GM12878 (cell line): ENCODE results near the gene RGS18. TPM values are rescaled to one million over a fixed set of nuclear protein-coding genes. Genes with fewer than 3 reads are reported as not detected.

ENCODE experiments used
- ATAC-seq: fragments of 200-7000 bp; cut with Tn5 transposase; 3 replicates; pipeline ENCODE4 v1.9.1; 2020; ENCODE audit warnings: mild to moderate bottlenecking, moderate library complexity
- BruUV-seq: library from RNA; stranded (reverse); fragments of 400-500 nt; replicated peaks from 2 replicates; lab custom pipeline; 2021; lab: Mats Ljungman, UMichigan
- CTCF ChIA-PET: fragments of 300-600 bp; sonication (Branson Sonifier 250); formaldehyde crosslinking; extraction: SDS; loops from one replicate; lab custom pipeline; 2021; ENCODE audit warnings: inconsistent platforms; lab: Yijun Ruan, JAX
- POLR2A ChIA-PET: fragments of 350-600 bp; formaldehyde crosslinking; extraction: SDS; loops from one replicate; lab custom pipeline; 2021; ENCODE audit warnings: inconsistent platforms; lab: Charles Lee
- RAD21 ChIA-PET: fragments of 300-600 bp; sonication (Branson Sonifier 250); formaldehyde crosslinking; loops from one replicate; lab custom pipeline; 2023; ENCODE audit warnings: antibody characterized with exemption; ENCODE audit not compliant: unreplicated experiment; lab: Charles Lee
- SMC1A ChIA-PET: fragments of 300-600 bp; sonication (Branson Sonifier 250); formaldehyde crosslinking; loops from one replicate; lab custom pipeline; 2023; ENCODE audit not compliant: unreplicated experiment, uncharacterized antibody; lab: Charles Lee
- DNase-seq: peaks from one replicate; pipeline ENCODE4 v3.0.0-alpha.2; 2011; ENCODE audit warnings: low read depth, low spot score
- FAIRE-seq: peaks from 3 replicates; lab custom pipeline; 2011; peaks lifted over from hg19 to GRCh38; lab: Jason Lieb, UNC
- H2AFZ ChIP-seq: 2 replicates; pipeline ENCODE4 v1.6.0; 2011; ENCODE audit warnings: low read depth, low read length, control low read depth; ENCODE audit not compliant: control insufficient read depth
- H3K27ac ChIP-seq: 2 replicates; pipeline ENCODE4 v1.5.1; 2011; ENCODE audit warnings: control low read depth; ENCODE audit not compliant: control insufficient read depth, insufficient read depth
- H3K27me3 ChIP-seq, 2 experiments: replicated peaks in 1 of 2; 2 replicates each; pipeline versions ENCODE4 v1.6.0 to v1.6.1; 2011; ENCODE audit warnings: low read length in 1 of 2; ENCODE audit not compliant: control insufficient read depth in 2 of 2, insufficient read depth in 2 of 2
- H3K36me3 ChIP-seq, 2 experiments: 2 replicates each; pipeline ENCODE4 v1.5.1; 2011; ENCODE audit warnings: low read length in 1 of 2; ENCODE audit not compliant: control insufficient read depth in 2 of 2, insufficient read depth in 2 of 2
- H3K4me1 ChIP-seq: 2 replicates; pipeline ENCODE4 v1.6.1; 2011; ENCODE audit warnings: mild to moderate bottlenecking, low read length, moderate library complexity, mixed read lengths; ENCODE audit not compliant: control insufficient read depth, insufficient read depth
- H3K4me2 ChIP-seq: 2 replicates; pipeline ENCODE4 v1.6.0; 2011; ENCODE audit warnings: control low read depth; ENCODE audit not compliant: control insufficient read depth, insufficient read depth
- H3K4me3 ChIP-seq: fragments of 200-600 bp; sonication (generic); 2 replicates; pipeline ENCODE4 v1.5.1; 2016
- H3K79me2 ChIP-seq: 2 replicates; pipeline ENCODE4 v1.6.0; 2011; ENCODE audit warnings: low read length; ENCODE audit not compliant: control insufficient read depth, insufficient read depth
- H3K9ac ChIP-seq: 2 replicates; pipeline ENCODE4 v1.8.0; 2011; ENCODE audit warnings: low read length, control low read depth, mixed read lengths; ENCODE audit not compliant: control insufficient read depth, insufficient read depth
- H3K9me3 ChIP-seq: replicated peaks from 3 replicates; pipeline ENCODE4 v1.5.1; 2011; ENCODE audit warnings: mild to moderate bottlenecking, low read length; ENCODE audit not compliant: control insufficient read depth, insufficient read depth
- H4K20me1 ChIP-seq: 2 replicates; pipeline ENCODE4 v1.6.0; 2011; ENCODE audit not compliant: control insufficient read depth, insufficient read depth
- CBX3 ChIP-seq: fragments of 200-600 bp; sonication (generic); IDR thresholded peaks from 2 replicates; pipeline ENCODE4 v1.6.1; 2016; ENCODE audit warnings: low read depth, borderline replicate concordance
- E2F4 ChIP-seq: IDR thresholded peaks from 2 replicates; pipeline ENCODE4 v1.6.1; 2012; ENCODE audit warnings: low read depth, low read length, improper control_type of control experiment
- E4F1 ChIP-seq: fragments of 450-650 bp; IDR thresholded peaks from 2 replicates; pipeline ENCODE4 v1.6.1; 2018; ENCODE audit warnings: borderline replicate concordance, mild to moderate bottlenecking; ENCODE audit not compliant: partially characterized antibody
- IKZF2 ChIP-seq, 2 experiments: fragments of 450-650 bp; IDR thresholded peaks; 2 replicates each; pipeline ENCODE4 v1.6.1; 2017; ENCODE audit warnings: mild to moderate bottlenecking in 2 of 2, moderate library complexity in 2 of 2
- IRF5 ChIP-seq: fragments of 450-650 bp; IDR thresholded peaks from 2 replicates; pipeline ENCODE4 v1.6.1; 2017; ENCODE audit warnings: borderline replicate concordance
- RAD21 ChIP-seq: IDR thresholded peaks from 2 replicates; pipeline ENCODE4 v1.6.1; 2011; ENCODE audit warnings: mild to moderate bottlenecking, low read depth, low read length, moderate library complexity; ENCODE audit not compliant: insufficient read depth
- SIX5 ChIP-seq: IDR thresholded peaks from 2 replicates; pipeline ENCODE4 v1.6.1; 2011; ENCODE audit warnings: mild to moderate bottlenecking, low read depth, low read length, moderate library complexity; ENCODE audit not compliant: severe bottlenecking
- WGBS: methylation state at CpG from one replicate; pipeline ENCODE4 v1.1.6; 2016; ENCODE audit warnings: low lambda C conversion rate; ENCODE audit not compliant: insufficient replicate concordance, insufficient coverage; ENCODE audit errors: missing lambda C conversion rate; 5-methylcytosine and 5-hydroxymethylcytosine counted together
- in situ Hi-C: fragments of 300-500 bp; cut with MboI; formaldehyde crosslinking; loops from 9 replicates; pipeline ENCODE4 v1.14.3; 2018; ENCODE audit warnings: mixed read lengths
- intact Hi-C: fragments of 100-400 bp; cut with micrococcal nuclease; formaldehyde crosslinking; loops from one replicate; pipeline ENCODE4 v1.14.2; 2022; ENCODE audit not compliant: unreplicated experiment
- polyA plus RNA-seq, 11 experiments: library from polyadenylated mRNA; depleted of rRNA in 4 of 11; unstranded in 6 of 11; stranded (reverse) in 5 of 11; fragments of >200 nt; fragmentation: Nextera tagmentation in 4 of 11; fragmentation: Illumina TruSeq in 1 of 11; extraction: Ambion mirVana in 4 of 11; extraction: Trizol in 1 of 11; gene quantifications; 1 replicate in 1 of 11; 2 replicates in 10 of 11; pipeline versions ENCODE4 v1.2.1 to v1.2.3, GENCODE V29; 2011 to 2016; ENCODE audit warnings: inconsistent platforms in 2 of 11, missing spikeins in 2 of 11, low read depth in 1 of 11
- total RNA-seq, 4 experiments: library from RNA; depleted of rRNA in 3 of 4; stranded (reverse); fragments of >200 nt in 3 of 4; fragmentation: Illumina TruSeq in 1 of 4; extraction: Trizol in 1 of 4; gene quantifications; 2 replicates each; pipeline versions ENCODE4 v1.2.1 to v1.2.3, GENCODE V29; 2013 to 2021

RGS18 gene
- total and polyA plus RNA-seq, 10 of the 15 experiments (the other 5 are each of a cell fraction or from before 2014, with no cell fraction given): not detected

- no peaks in the 10 kb centered on the region for H3K27me3 ChIP-seq
- WGBS: 11% methylated on average over 3 of the region's 3 CpGs
- ChIA-PET RAD21 (no interaction called here), SMC1A (no interaction called here), POLR2A (no interaction called here), CTCF (no interaction called here)
- no peaks in the 10 kb centered on the region for H3K9me3 ChIP-seq
- BruUV-seq: no TSS peak
- no peak overlapping the region for H2AFZ ChIP-seq
- no peak overlapping the region for H3K9ac ChIP-seq
- H3K36me3 ChIP-seq: no peaks in the 10 kb centered on the region
- H3K4me3 ChIP-seq: no peak overlapping the region
- H3K4me2 ChIP-seq: no peak overlapping the region
- H3K4me1 ChIP-seq: no peaks in the 10 kb centered on the region
- intact Hi-C loops: no loop called here
- TF ChIP-seq IKZF2 (IDR thresholded peaks at IDR 0.05) (no peak), E4F1 (no peak), SIX5 (no peak), CBX3 (no peak), RAD21 (no peak)
- FAIRE-seq: no peak
- H3K27ac ChIP-seq: no peak overlapping the region
- DNase-seq: no peak
- no peaks in the 10 kb centered on the region for H4K20me1 ChIP-seq
- in situ Hi-C loops: no loop called here
- no peaks in the 10 kb centered on the region for H3K79me2 ChIP-seq
- no peak for ATAC-seq
Measured at GRCh38 chr1:192147221-192147620, 11.0 kb upstream of the RGS18 start.

- ChIA-PET RAD21 (no interaction called here), SMC1A (no interaction called here), POLR2A (no interaction called here), CTCF (no interaction called here)
- Histone ChIP-seq H3K4me3 (no peak overlapping the region), H2AFZ (no peak overlapping the region), H3K9me3 (no peaks in the 10 kb centered on the region), H3K4me1 (no peaks in the 10 kb centered on the region), H3K79me2 (no peaks in the 10 kb centered on the region), H4K20me1 (no peaks in the 10 kb centered on the region), H3K27ac (no peak overlapping the region), H3K36me3 (no peaks in the 10 kb centered on the region), H3K27me3 (no peaks in the 10 kb centered on the region), H3K9ac (no peak overlapping the region), H3K4me2 (no peak overlapping the region)
- DNase-seq: no peak
- TF ChIP-seq E2F4: no peak
- TF ChIP-seq IRF5: no peak
- no peak for FAIRE-seq
- no peak for ATAC-seq
- no TSS peak for BruUV-seq
- in situ Hi-C loops (no loop called here), intact Hi-C loops (no loop called here)
- 0% methylated on average over 1 of the region's 1 CpG for WGBS
Measured at GRCh38 chr1:192147696-192148095, 10.6 kb upstream of the RGS18 start.
